Articular chondrocyte of knee joint (primary cell): ENCODE measurements around the gene RNF39. TPM values are rescaled to one million over a fixed set of nuclear protein-coding genes. Genes with fewer than 3 reads are reported as not detected.

ENCODE experiments used
- small RNA-seq: library from RNA; depleted of rRNA; stranded (forward); fragments of <200 nt; gene quantifications from one replicate; pipeline ENCODE3, GENCODE V24; 2012
- total RNA-seq: library from RNA; depleted of rRNA; stranded (reverse); fragments of >200 nt; gene quantifications from 2 replicates; pipeline ENCODE4 v1.2.3, GENCODE V29; 2012

The RNF39 gene
- total RNA-seq: not detected in 2 replicates

GRCh38 chr6:30075094-30075789 is at the start of gene RNF39:
TSS of gene RNF39 (minus strand) at chr6:30075769. CDS start at chr6:30075585, 184 bp downstream.

GRCh38 chr6:30113003-30113759 is 37.6 kb upstream of the RNF39 start, which contains the start of gene TRIM31:
TSS of gene TRIM31 (minus strand) at chr6:30113090. CDS start at chr6:30112805, 285 bp downstream.

GRCh38 chr6:30066577-30067459 is 8.8 kb downstream of the RNF39 start, which contains the start of gene PPP1R11:
TSS of gene PPP1R11 (plus strand) at chr6:30067198. CDS start at chr6:30067411, 213 bp downstream.

GRCh38 chr6:30061092-30061857 is 14.3 kb downstream of the RNF39 start, which contains the start of gene POLR1H:
TSS of gene POLR1H (plus strand) at chr6:30061265. CDS start at chr6:30061525, 260 bp downstream.

Small RNAs within 50 kb of the gene (small RNA-seq; reads per million reads assigned to genes)
- gene RF02218: not detected
- not detected for gene RF02219
- not detected for gene RF02220

Other genes with a start within 250 kb of the RNF39 start
- 0.11 and 0.13 TPM in 2 replicates for gene HLA-G, start 247.9 kb downstream of the RNF39 start, total RNA-seq
- 132 and 322 TPM in 2 replicates for gene HLA-A, start 133.2 kb downstream of the RNF39 start, total RNA-seq
- gene POLR1H, start 14.5 kb downstream of the RNF39 start, total RNA-seq: 23.1 and 24.6 TPM in 2 replicates
- 37.9 and 41.6 TPM in 2 replicates for gene PPP1R11, start 8.6 kb downstream of the RNF39 start, total RNA-seq
- not detected in 2 replicates for gene TRIM31, start 37.3 kb upstream of the RNF39 start, total RNA-seq
- not detected in 2 replicates for gene TRIM40, start 60.4 kb upstream of the RNF39 start, total RNA-seq
- not detected in 2 replicates for gene TRIM10, start 85.4 kb upstream of the RNF39 start, total RNA-seq
- not detected in 2 replicates for gene TRIM15, start 87.8 kb upstream of the RNF39 start, total RNA-seq
- 33.8 and 35.0 TPM in 2 replicates for gene TRIM26, start 137.6 kb upstream of the RNF39 start, total RNA-seq